Measurements from ENCODE around the gene COLEC11. TPM values are rescaled to one million over a fixed set of nuclear protein-coding genes. Genes with fewer than 3 reads are reported as not detected.

The COLEC11 gene
- total and polyA plus RNA-seq, 8 donors, result 0.84 to 7.1 (median 4.3) TPM

DNA sequence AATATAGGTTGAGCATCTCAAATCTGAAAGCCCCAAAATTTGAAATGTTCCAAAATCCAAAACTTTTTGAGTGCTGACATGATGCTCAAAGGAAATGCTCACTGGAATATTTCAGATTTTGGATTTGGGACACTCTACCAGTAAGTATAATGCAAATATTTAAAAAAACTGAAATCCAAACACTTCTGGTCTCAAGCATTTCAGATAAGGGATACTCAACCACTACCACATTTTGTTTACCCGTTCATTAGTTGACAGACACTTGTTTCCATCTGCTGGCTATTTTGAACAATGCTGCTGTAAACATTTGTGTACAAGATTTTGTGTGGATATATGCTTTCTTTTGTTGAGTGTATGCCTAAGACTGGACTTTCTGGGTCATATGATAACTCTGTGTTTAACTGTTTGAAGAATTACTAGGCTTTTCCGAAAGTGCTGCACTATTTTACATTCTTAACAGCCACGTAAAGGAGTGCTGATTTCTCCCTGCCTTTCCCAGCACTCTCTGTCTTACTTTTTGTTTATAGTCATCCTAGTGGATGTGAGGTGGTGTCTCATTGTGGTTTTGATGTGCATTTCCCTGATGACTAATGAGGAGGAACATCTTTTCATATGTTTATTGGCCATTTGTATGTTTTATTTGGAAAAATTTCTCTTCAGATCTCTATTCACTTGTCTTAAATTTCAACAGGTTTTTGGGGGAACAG lies 89.0 kb downstream of the COLEC11 start:
- peaks cover 0 to 15% of the 10 kb centered on the region in 2 donors for H3K27me3 ChIP-seq
- H3K36me3 ChIP-seq, result no peaks in the 10 kb centered on the region
- no peak overlapping the region for H3K27ac ChIP-seq
- intact Hi-C loops (cut with DNase I), result no loop called here
- no peaks in the 10 kb centered on the region for H3K4me1 ChIP-seq
- no peaks in the 10 kb centered on the region for H3K9me3 ChIP-seq
- TF ChIP-seq, protein P1, sequence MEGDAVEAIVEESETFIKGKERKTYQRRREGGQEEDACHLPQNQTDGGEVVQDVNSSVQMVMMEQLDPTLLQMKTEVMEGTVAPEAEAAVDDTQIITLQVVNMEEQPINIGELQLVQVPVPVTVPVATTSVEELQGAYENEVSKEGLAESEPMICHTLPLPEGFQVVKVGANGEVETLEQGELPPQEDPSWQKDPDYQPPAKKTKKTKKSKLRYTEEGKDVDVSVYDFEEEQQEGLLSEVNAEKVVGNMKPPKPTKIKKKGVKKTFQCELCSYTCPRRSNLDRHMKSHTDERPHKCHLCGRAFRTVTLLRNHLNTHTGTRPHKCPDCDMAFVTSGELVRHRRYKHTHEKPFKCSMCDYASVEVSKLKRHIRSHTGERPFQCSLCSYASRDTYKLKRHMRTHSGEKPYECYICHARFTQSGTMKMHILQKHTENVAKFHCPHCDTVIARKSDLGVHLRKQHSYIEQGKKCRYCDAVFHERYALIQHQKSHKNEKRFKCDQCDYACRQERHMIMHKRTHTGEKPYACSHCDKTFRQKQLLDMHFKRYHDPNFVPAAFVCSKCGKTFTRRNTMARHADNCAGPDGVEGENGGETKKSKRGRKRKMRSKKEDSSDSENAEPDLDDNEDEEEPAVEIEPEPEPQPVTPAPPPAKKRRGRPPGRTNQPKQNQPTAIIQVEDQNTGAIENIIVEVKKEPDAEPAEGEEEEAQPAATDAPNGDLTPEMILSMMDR (IDR thresholded peaks at IDR 0.05), result no peak
- ATAC-seq (peak; percentile 74), DNase-seq (no peak)
- H3K4me3 ChIP-seq, result no peak overlapping the region

DNA sequence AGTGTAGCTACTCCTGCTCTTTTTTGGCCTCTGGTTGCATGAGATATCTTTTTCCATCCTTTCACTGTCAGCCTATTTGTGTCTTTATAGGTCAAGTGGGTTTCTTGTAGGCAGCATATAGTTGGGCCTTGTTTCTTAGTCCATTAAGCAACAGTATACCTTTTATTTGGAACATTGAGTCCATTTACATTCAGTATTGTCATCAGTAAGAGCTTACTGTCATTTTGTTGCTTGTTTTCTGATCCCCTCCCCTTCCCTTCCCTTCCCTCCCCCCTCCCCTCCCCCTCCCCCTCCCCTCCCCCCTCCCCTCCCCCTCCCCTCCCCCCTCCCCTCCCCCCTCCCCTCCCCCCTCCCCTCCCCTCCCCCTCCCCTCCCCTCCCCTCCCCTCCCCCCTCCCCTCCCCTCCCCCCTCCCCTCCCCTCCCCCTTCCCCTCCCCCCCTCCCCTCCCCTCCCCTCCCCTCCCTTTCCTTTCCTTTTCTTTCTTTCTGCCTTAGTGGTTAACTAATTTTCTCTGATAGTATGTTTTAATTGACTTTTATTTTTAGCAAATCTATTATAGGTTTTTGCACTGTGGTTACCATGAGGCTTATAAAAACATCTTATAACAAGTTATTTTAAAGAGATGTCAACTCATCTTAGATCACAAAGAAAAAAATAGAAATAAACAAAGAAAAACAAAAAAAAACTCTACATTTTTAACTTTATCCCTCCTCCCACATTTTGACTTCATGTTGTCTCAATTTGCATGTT lies 95.3 kb downstream of the COLEC11 start:
- DNase-seq (no peak), ATAC-seq (no peak)
- TF ChIP-seq, protein P1 (IDR thresholded peaks at IDR 0.05), result no peak
- Histone ChIP-seq H3K9me3 (no peaks in the 10 kb centered on the region), H3K4me3 (no peak overlapping the region), H3K4me1 (no peaks in the 10 kb centered on the region), H3K27ac (no peak overlapping the region), H3K27me3 (peaks cover 0 to 9% of the 10 kb centered on the region in 2 donors), H3K36me3 (no peaks in the 10 kb centered on the region)
- intact Hi-C loops (cut with DNase I), result no loop called here

DNA sequence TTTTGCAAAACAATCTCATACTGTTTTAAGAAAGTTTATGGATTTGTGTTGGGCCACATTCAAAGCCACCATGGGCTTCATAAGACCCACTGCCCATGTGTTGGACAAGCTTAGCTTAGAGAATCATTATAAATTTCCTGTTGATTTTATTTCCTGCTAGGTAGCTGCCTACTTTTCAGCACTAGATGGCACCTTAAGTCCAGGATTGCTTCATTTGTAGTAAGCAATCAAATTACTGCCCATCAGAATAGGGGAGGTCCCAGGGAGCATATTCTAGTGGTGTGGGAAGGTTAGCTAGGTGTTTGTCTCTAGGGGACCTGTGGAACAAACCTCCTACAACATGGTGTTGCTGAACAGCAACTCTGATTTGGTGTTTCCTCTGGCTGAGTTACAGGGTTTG lies 97.5 kb downstream of the COLEC11 start:
- ATAC-seq, result peak; percentile 57
- DNase-seq, result peak in 1 of 4 donors; percentile 24
- Histone ChIP-seq H3K27ac (no peak overlapping the region), H3K4me3 (no peak overlapping the region), H3K27me3 (peaks cover 0 to 9% of the 10 kb centered on the region in 2 donors), H3K4me1 (no peaks in the 10 kb centered on the region), H3K9me3 (no peaks in the 10 kb centered on the region), H3K36me3 (no peaks in the 10 kb centered on the region)
- TF ChIP-seq, protein P1 (IDR thresholded peaks at IDR 0.05), result peak in 1 of 2 donors; percentile 24
- intact Hi-C loops (cut with DNase I), result no loop called here

Other genes with a start within 250 kb of the COLEC11 start
- 10 to 100 TPM; 18.2 to 22.3 TPM for gene EIPR1, start 217.3 kb upstream of the COLEC11 start, total RNA-seq
- 10 to 100 TPM; 18.1 to 24.4 (median 21.0) TPM for gene EIPR1, start 217.3 kb upstream of the COLEC11 start, polyA plus RNA-seq (ENCODE audit: insufficient read length in 6 of 6)
- 10 to 100 TPM; 83.0 to 99.4 TPM for gene TRAPPC12, start 215.4 kb upstream of the COLEC11 start, total RNA-seq
- gene TRAPPC12, start 215.4 kb upstream of the COLEC11 start, polyA plus RNA-seq (ENCODE audit: insufficient read length in 6 of 6), result 100 to 1,000 TPM in 4 of 6 donors, 10 to 100 TPM in 2; 88.7 to 119 (median 106) TPM
- 10 to 100 TPM; 72.0 to 83.8 TPM for gene ADI1, start 75.6 kb upstream of the COLEC11 start, total RNA-seq
- 10 to 100 TPM; 34.8 to 45.1 (median 39.5) TPM for gene ADI1, start 75.6 kb upstream of the COLEC11 start, polyA plus RNA-seq (ENCODE audit: insufficient read length in 6 of 6)
- 10 to 100 TPM; 16.1 to 22.8 TPM for gene RNASEH1, start 36.8 kb upstream of the COLEC11 start, total RNA-seq
- gene RNASEH1, start 36.8 kb upstream of the COLEC11 start, polyA plus RNA-seq (ENCODE audit: insufficient read length in 6 of 6), result 10 to 100 TPM; 17.8 to 21.8 (median 18.8) TPM
- 1,000 to 10,000 TPM in 1 of 2 donors, 100 to 1,000 TPM in 1; 909 to 1,079 TPM for gene RPS7, start 19.9 kb upstream of the COLEC11 start, total RNA-seq
- 1,000 to 10,000 TPM; 1,866 to 2,291 (median 2,093) TPM for gene RPS7, start 19.9 kb upstream of the COLEC11 start, polyA plus RNA-seq (ENCODE audit: insufficient read length in 6 of 6)
- not detected for gene ALLC, start 63.1 kb downstream of the COLEC11 start, total RNA-seq
- under 1 TPM in 1 of 6 donors, not detected in 5; 0.13 TPM for gene ALLC, start 63.1 kb downstream of the COLEC11 start, polyA plus RNA-seq (ENCODE audit: insufficient read length in 6 of 6)
- not detected for gene DCDC2C, start 108.5 kb downstream of the COLEC11 start, total RNA-seq
- not detected for gene DCDC2C, start 108.5 kb downstream of the COLEC11 start, polyA plus RNA-seq (ENCODE audit: insufficient read length in 6 of 6)

Measured in left lung (tissue), 10 donors.